Smooth muscle cell (in vitro differentiated cells): Measurements from ENCODE around the gene SERPINB8. TPM values are rescaled to one million over a fixed set of nuclear protein-coding genes. Genes with fewer than 3 reads are reported as not detected.

ENCODE experiments used
- DNase-seq: peaks from one replicate; lab custom pipeline; 2025; ENCODE audit not compliant: unreplicated experiment; lab: John Stamatoyannopoulos, UW
- H2AFZ ChIP-seq: fragments of 200-600 bp; sonication (generic); 2 replicates; pipeline ENCODE4 v1.6.0; 2016; ENCODE audit warnings: antibody characterized with exemption, low read depth, mild to moderate bottlenecking
- H3F3A ChIP-seq: fragments of 200-600 bp; sonication (generic); 2 replicates; pipeline ENCODE4 v1.6.0; 2017; ENCODE audit warnings: antibody characterized with exemption, low read depth
- H3K27ac ChIP-seq: fragments of 200-600 bp; sonication (generic); 2 replicates; pipeline ENCODE4 v1.5.1; 2016; ENCODE audit warnings: low read depth, mild to moderate bottlenecking
- H3K27me3 ChIP-seq: fragments of 200-600 bp; sonication (generic); 2 replicates; pipeline ENCODE4 v1.6.1; 2016; ENCODE audit warnings: low read depth, mild to moderate bottlenecking
- H3K36me3 ChIP-seq: fragments of 200-600 bp; sonication (generic); 2 replicates; pipeline ENCODE4 v1.5.1; 2016; ENCODE audit warnings: low read depth
- H3K4me1 ChIP-seq: fragments of 200-600 bp; sonication (generic); 2 replicates; pipeline ENCODE4 v1.5.1; 2016; ENCODE audit warnings: low read depth
- H3K4me2 ChIP-seq: fragments of 200-600 bp; sonication (generic); 2 replicates; pipeline ENCODE4 v1.6.0; 2016; ENCODE audit warnings: mild to moderate bottlenecking
- H3K4me3 ChIP-seq: fragments of 200-600 bp; sonication (generic); 2 replicates; pipeline ENCODE4 v1.5.1; 2016; ENCODE audit warnings: mild to moderate bottlenecking
- H3K79me2 ChIP-seq: fragments of 200-600 bp; sonication (generic); 2 replicates; pipeline ENCODE4 v1.6.0; 2016; ENCODE audit warnings: low read depth, mild to moderate bottlenecking
- H3K9ac ChIP-seq: fragments of 200-600 bp; sonication (generic); 2 replicates; pipeline ENCODE4 v1.6.0; 2016; ENCODE audit warnings: low read depth
- H3K9me3 ChIP-seq: fragments of 200-600 bp; sonication (generic); replicated peaks from 2 replicates; pipeline ENCODE4 v1.5.1; 2016; ENCODE audit warnings: low read depth
- H4K20me1 ChIP-seq: fragments of 200-600 bp; sonication (generic); 2 replicates; pipeline ENCODE4 v1.6.0; 2016; ENCODE audit warnings: low read depth
- CTCF ChIP-seq: fragments of 200-600 bp; sonication (generic); IDR thresholded peaks from 2 replicates; pipeline ENCODE4 v1.5.1; 2017; ENCODE audit warnings: borderline replicate concordance, mild to moderate bottlenecking, antibody characterized with exemption; ENCODE audit not compliant: insufficient read depth, poor library complexity, severe bottlenecking
- WGBS: methylation state at CpG from one replicate; pipeline ENCODE4 v1.1.7; 2016; ENCODE audit warnings: low lambda C conversion rate; 5-methylcytosine and 5-hydroxymethylcytosine counted together
- polyA plus RNA-seq: library from polyadenylated mRNA; unstranded; fragments of >200 nt; fragmentation: Nextera tagmentation; extraction: Ambion mirVana; gene quantifications from 2 replicates; pipeline ENCODE4 v1.2.1, GENCODE V29; 2016
- total RNA-seq: library from RNA; depleted of rRNA; stranded (reverse); fragments of >200 nt; gene quantifications from 2 replicates; pipeline ENCODE4 v1.2.3, GENCODE V29; 2014

SERPINB8 gene
- total and polyA plus RNA-seq, 2 experiments from 2014 or later: 15.9 to 20.5 TPM

GRCh38 chr18:64027931-64028695 is 58.2 kb downstream of the SERPINB8 start:
- Histone ChIP-seq H2AFZ (no peak overlapping the region), H3K4me1 (no peaks in the 10 kb centered on the region), H3K4me3 (no peak overlapping the region), H3K9me3 (no peaks in the 10 kb centered on the region), H3K4me2 (no peak overlapping the region), H3K27ac (no peak overlapping the region), H3F3A (no peaks in the 10 kb centered on the region), H3K27me3 (no peaks in the 10 kb centered on the region), H3K36me3 (no peaks in the 10 kb centered on the region), H3K9ac (no peak overlapping the region), H4K20me1 (no peaks in the 10 kb centered on the region), H3K79me2 (no peaks in the 10 kb centered on the region)
- 94% methylated on average over 4 of the region's 4 CpGs for WGBS
- DNase-seq: no peak
- TF ChIP-seq CTCF: no peak

- H3K27ac ChIP-seq: no peak overlapping the region
- TF ChIP-seq CTCF: no peak
- no peak for DNase-seq
- no peaks in the 10 kb centered on the region for H3K9me3 ChIP-seq
- H3K4me2 ChIP-seq: no peak overlapping the region
- H3K9ac ChIP-seq: no peak overlapping the region
- no peaks in the 10 kb centered on the region for H3K36me3 ChIP-seq
- WGBS: 92% methylated on average over 1 of the region's 1 CpG
- no peaks in the 10 kb centered on the region for H3F3A ChIP-seq
- no peaks in the 10 kb centered on the region for H3K27me3 ChIP-seq
- no peak overlapping the region for H2AFZ ChIP-seq
- H3K4me1 ChIP-seq: no peaks in the 10 kb centered on the region
- no peaks in the 10 kb centered on the region for H3K79me2 ChIP-seq
- no peaks in the 10 kb centered on the region for H4K20me1 ChIP-seq
- H3K4me3 ChIP-seq: no peak overlapping the region
Observed at GRCh38 chr18:64029096-64029495, 59.2 kb downstream of the SERPINB8 start.

GRCh38 chr18:64031411-64031810 is 61.5 kb downstream of the SERPINB8 start:
- Histone ChIP-seq H3K27ac (no peak overlapping the region), H3K79me2 (no peaks in the 10 kb centered on the region), H3F3A (no peaks in the 10 kb centered on the region), H3K4me2 (no peak overlapping the region), H3K27me3 (no peaks in the 10 kb centered on the region), H2AFZ (no peak overlapping the region), H3K36me3 (no peaks in the 10 kb centered on the region), H3K9ac (no peak overlapping the region), H3K4me1 (no peaks in the 10 kb centered on the region), H3K4me3 (no peak overlapping the region), H4K20me1 (no peaks in the 10 kb centered on the region), H3K9me3 (no peaks in the 10 kb centered on the region)
- 77% methylated on average over 3 of the region's 3 CpGs for WGBS
- no peak for DNase-seq
- TF ChIP-seq CTCF: no peak

- no peaks in the 10 kb centered on the region for H3K4me1 ChIP-seq
- H2AFZ ChIP-seq: no peak overlapping the region
- no peaks in the 10 kb centered on the region for H3K9me3 ChIP-seq
- no peak for DNase-seq
- H3F3A ChIP-seq: no peaks in the 10 kb centered on the region
- no peaks in the 10 kb centered on the region for H3K36me3 ChIP-seq
- no peaks in the 10 kb centered on the region for H4K20me1 ChIP-seq
- 53% methylated on average over 6 of the region's 6 CpGs for WGBS
- no peak overlapping the region for H3K4me3 ChIP-seq
- no peak overlapping the region for H3K4me2 ChIP-seq
- H3K27me3 ChIP-seq: no peaks in the 10 kb centered on the region
- no peak overlapping the region for H3K27ac ChIP-seq
- H3K9ac ChIP-seq: no peak overlapping the region
- H3K79me2 ChIP-seq: no peaks in the 10 kb centered on the region
- TF ChIP-seq CTCF: no peak
Observed at GRCh38 chr18:64032312-64032711, 62.4 kb downstream of the SERPINB8 start.
